Esophagus muscularis mucosa (tissue), 4 donors: Measurements from ENCODE around the gene CTDSPL. TPM values are rescaled to one million over a fixed set of nuclear protein-coding genes. Genes with fewer than 3 reads are reported as not detected.

Experiments
- DNase-seq: peaks from one replicate; pipeline ENCODE4 v3.0.0-alpha.2; 2017; ENCODE audit errors: extremely low spot score
- H3K27ac ChIP-seq, 4 donors: fragments of 200-600 bp; sonication (generic); replicated peaks in 1 of 4; 1 replicate in 3 of 4; 2 replicates in 1 of 4; pipeline ENCODE4 v1.5.1; 2016 to 2019; ENCODE audit warnings: mild to moderate bottlenecking in 1 of 4
- H3K27me3 ChIP-seq, 4 donors: fragments of 200-600 bp; sonication (generic); one replicate each; pipeline versions ENCODE4 v1.5.1 to v1.6.0; 2016 to 2019
- H3K36me3 ChIP-seq, 4 donors: fragments of 200-600 bp; sonication (generic); one replicate each; pipeline ENCODE4 v1.5.1; 2016 to 2019
- H3K4me1 ChIP-seq, 4 donors: fragments of 200-600 bp; sonication (generic); one replicate each; pipeline ENCODE4 v1.5.1; 2016 to 2019
- H3K4me3 ChIP-seq, 4 donors: fragments of 200-600 bp; sonication (generic); 1 replicate in 2 of 4; 2 replicates in 2 of 4; pipeline ENCODE4 v1.5.1; 2016 to 2019; ENCODE audit warnings: mild to moderate bottlenecking in 4 of 4, moderate library complexity in 1 of 4
- H3K9me3 ChIP-seq, 4 donors: fragments of 200-600 bp; sonication (generic); 1 replicate in 3 of 4; 2 replicates in 1 of 4; pipeline ENCODE4 v1.5.1; 2016 to 2019
- EP300 ChIP-seq: sonication (generic); formaldehyde crosslinking; IDR thresholded peaks from one replicate; pipeline ENCODE4 v1.6.1; 2017; ENCODE audit warnings: antibody characterized with exemption
- POLR2A ChIP-seq: fragments of 450-650 bp; IDR thresholded peaks from one replicate; pipeline ENCODE4 v1.6.1; 2017; ENCODE audit warnings: antibody characterized with exemption, moderate library complexity, mild to moderate bottlenecking, low read depth
- POLR2AphosphoS5 ChIP-seq, 2 donors: sonication (generic); formaldehyde crosslinking; IDR thresholded peaks; one replicate each; pipeline ENCODE4 v1.6.1; 2017; ENCODE audit warnings: antibody characterized with exemption in 2 of 2
- WGBS: methylation state at CpG from one replicate; pipeline ENCODE4 v1.1.5; 2018; 5-methylcytosine and 5-hydroxymethylcytosine counted together
- intact Hi-C: fragments of 100-400 bp; cut with DNase I; formaldehyde crosslinking; loops from one replicate; pipeline ENCODE4 v1.15.1; 2023
- total RNA-seq, 4 donors: library from RNA; depleted of rRNA; stranded (reverse); fragments of >200 nt; gene quantifications; one replicate each; pipeline versions ENCODE4 v1.1.0 to v1.2.1, GENCODE V29; 2016
- TF ChIP-seq, protein P1 (sequence below), 3 experiments: fragments of 200-600 bp in 2 of 3; fragments of 450-650 bp in 1 of 3; sonication (generic) in 2 of 3; IDR thresholded peaks; one replicate each; pipeline ENCODE4 v1.5.1; 2017 to 2019; ENCODE audit warnings: antibody characterized with exemption in 3 of 3, mild to moderate bottlenecking in 2 of 3, moderate library complexity in 1 of 3

CTDSPL gene
- total RNA-seq, 4 donors from 2014 or later, result 39.9 to 60.6 (median 54.6) TPM

DNA sequence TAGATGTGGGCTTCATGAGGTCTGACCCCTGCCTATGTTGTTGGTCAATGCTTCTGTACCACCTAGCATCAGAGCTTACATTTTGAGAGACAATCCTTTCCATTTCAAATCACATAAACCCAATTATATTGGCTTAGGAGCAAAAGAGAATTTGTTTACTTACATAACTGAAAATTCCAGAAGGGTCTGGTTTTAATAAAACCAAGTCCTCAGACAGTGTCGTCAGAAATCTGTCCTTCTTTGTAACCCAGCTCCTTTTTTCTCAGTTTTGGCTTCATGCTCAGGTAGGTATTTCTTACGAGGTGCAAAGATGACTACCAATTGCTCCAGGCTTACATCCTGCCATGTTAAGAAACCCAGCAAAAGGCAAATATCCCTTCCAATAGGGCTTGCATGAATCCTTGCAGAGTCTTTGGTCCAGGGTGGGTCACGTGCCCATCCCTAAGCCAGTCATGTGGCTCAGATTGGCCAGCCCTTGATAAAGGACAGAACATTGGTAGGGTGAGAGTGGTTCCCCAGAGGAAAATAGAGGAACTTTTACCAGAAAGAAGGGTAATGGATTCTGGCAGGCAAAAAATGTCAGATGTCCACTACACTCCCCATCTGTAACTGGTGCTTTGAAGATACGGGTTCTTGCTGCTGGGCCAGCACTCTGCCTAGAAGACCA, 78.7 kb downstream of the CTDSPL start:
- no peaks in the 10 kb centered on the region for H3K36me3 ChIP-seq
- H3K4me1 ChIP-seq, result peaks cover 69 to 91% (median 73%) of the 10 kb centered on the region in 4 donors
- DNase-seq, result peak; percentile 55
- no peak overlapping the region for H3K27ac ChIP-seq
- H3K4me3 ChIP-seq, result no peak overlapping the region
- H3K9me3 ChIP-seq, result no peaks in the 10 kb centered on the region
- intact Hi-C loops, result no loop called here
- 86% methylated on average over 4 of the region's 4 CpGs for WGBS
- H3K27me3 ChIP-seq, result no peaks in the 10 kb centered on the region
- TF ChIP-seq, protein P1, sequence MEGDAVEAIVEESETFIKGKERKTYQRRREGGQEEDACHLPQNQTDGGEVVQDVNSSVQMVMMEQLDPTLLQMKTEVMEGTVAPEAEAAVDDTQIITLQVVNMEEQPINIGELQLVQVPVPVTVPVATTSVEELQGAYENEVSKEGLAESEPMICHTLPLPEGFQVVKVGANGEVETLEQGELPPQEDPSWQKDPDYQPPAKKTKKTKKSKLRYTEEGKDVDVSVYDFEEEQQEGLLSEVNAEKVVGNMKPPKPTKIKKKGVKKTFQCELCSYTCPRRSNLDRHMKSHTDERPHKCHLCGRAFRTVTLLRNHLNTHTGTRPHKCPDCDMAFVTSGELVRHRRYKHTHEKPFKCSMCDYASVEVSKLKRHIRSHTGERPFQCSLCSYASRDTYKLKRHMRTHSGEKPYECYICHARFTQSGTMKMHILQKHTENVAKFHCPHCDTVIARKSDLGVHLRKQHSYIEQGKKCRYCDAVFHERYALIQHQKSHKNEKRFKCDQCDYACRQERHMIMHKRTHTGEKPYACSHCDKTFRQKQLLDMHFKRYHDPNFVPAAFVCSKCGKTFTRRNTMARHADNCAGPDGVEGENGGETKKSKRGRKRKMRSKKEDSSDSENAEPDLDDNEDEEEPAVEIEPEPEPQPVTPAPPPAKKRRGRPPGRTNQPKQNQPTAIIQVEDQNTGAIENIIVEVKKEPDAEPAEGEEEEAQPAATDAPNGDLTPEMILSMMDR (IDR thresholded peaks at IDR 0.05), result no peak
- TF ChIP-seq POLR2AphosphoS5 (IDR thresholded peaks at IDR 0.05) (no peak), POLR2A (no peak), EP300 (no peak)

DNA sequence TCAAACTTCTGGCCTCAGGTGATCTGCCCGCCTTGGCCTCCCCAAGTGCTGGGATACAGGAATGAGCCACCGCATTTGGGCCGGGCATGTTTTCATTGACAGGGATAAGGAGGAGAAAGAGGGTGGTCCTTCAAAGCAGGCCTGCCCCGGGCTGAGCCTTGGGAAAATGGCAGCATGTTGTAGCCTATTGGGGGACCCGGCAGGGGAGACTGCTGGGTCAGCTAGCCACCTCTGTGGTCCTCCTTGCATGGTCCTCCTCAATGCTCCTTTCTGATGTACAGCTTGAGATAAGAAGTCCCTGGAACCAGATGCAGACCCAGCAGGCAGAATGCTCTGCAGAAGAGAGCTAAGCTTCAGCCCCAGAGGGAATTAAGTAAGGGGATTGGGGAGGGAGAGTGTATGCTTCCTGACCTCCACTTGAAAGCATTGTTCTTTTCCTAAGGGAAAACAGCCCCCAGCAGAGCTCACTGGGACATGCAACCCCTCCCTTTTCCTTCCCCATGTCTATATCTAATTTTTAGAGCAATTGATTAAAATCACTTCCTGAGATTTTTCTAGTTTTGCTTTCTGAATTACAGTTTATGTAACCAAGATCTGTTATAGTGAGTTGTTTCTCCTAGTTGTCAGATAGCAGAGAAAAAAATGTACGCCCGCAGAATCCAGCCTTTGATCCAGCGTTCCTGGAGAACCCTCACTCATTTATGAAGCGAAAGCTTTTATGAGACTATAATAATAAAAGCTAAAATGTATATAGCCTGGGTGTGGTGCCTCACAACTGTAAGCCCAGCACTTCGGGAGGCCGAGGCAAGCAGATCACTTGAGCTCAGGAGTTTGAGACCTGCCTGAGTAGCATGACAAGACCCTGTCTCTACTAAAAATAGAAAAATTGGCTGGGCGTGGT, 80.2 kb downstream of the CTDSPL start:
- no peaks in the 10 kb centered on the region for H3K9me3 ChIP-seq
- TF ChIP-seq POLR2AphosphoS5 (IDR thresholded peaks at IDR 0.05) (no peak), EP300 (no peak), POLR2A (no peak)
- TF ChIP-seq, protein P1 (IDR thresholded peaks at IDR 0.05), result no peak
- peak overlapping the region in 2 of 4 donors; percentile 35 to 44 for H3K27ac ChIP-seq
- H3K36me3 ChIP-seq, result no peaks in the 10 kb centered on the region
- no peak overlapping the region for H3K4me3 ChIP-seq
- 63% methylated on average over 12 of the region's 12 CpGs for WGBS
- peaks cover 70 to 93% (median 75%) of the 10 kb centered on the region in 4 donors for H3K4me1 ChIP-seq
- intact Hi-C loops, result no loop called here
- H3K27me3 ChIP-seq, result no peaks in the 10 kb centered on the region
- DNase-seq, result peak; percentile 85

DNA sequence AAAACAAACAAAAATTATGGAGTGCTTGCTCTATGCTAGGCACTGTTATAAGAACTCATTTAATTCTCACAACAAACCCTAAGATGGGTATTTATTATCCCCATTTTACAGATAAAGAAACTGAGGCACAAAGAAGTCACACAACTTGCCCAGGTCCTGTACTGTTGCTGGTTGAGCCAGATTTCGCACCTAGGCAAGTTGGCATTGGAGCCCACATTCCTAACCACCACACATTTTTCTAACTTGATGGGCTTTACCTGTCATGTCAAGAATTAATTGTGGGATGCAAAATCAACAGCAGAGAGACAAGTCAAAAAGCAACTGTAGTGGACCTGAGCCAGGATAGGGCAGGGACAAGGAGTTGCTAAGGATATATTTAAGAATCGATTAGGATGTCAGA, 81.0 kb downstream of the CTDSPL start:
- 94% methylated on average over 2 of the region's 2 CpGs for WGBS
- intact Hi-C loops, result no loop called here
- peak; percentile 70 for DNase-seq

DNA sequence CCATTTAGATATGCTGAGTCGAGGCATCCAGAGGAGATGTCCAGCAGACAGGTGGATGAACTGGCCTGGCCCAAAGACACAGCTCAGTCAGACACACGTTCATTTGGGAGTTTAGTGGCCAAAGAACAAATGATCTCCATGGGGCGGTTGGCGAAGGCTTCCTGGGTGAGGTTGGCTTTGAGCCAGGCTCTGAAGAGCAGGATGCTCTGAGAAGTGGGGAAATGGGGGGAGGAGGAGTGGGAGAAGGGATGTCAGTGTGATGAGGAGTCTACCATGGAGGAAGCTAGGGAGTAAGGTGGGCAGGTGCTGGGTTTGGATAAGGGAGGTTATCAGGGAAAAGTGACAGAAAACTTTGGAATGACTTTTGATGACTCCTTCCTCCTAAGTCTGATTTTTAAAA, 81.4 kb downstream of the CTDSPL start:
- DNase-seq, result peak; percentile 26
- TF ChIP-seq EP300, result no peak
- TF ChIP-seq, protein P1 (IDR thresholded peaks at IDR 0.05), result no peak
- no peak for TF ChIP-seq POLR2A
- no peak for TF ChIP-seq POLR2AphosphoS5 (IDR thresholded peaks at IDR 0.05)
- no peak overlapping the region for H3K27ac ChIP-seq
- H3K36me3 ChIP-seq, result peaks cover 0 to 3% (median 0%) of the 10 kb centered on the region in 4 donors
- intact Hi-C loops, result no loop called here
- no peak overlapping the region for H3K4me3 ChIP-seq
- peaks cover 64 to 86% (median 74%) of the 10 kb centered on the region in 4 donors for H3K4me1 ChIP-seq
- H3K27me3 ChIP-seq, result no peaks in the 10 kb centered on the region
- H3K9me3 ChIP-seq, result no peaks in the 10 kb centered on the region
- WGBS, result 92% methylated on average over 4 of the region's 4 CpGs

More for the DNA sequence above, 81.0 kb downstream of the CTDSPL start:
- peak overlapping the region in 2 of 4 donors; percentile 35 to 44 for H3K27ac ChIP-seq
- H3K4me3 ChIP-seq, result no peak overlapping the region
- H3K27me3 ChIP-seq, result no peaks in the 10 kb centered on the region
- no peaks in the 10 kb centered on the region for H3K9me3 ChIP-seq
- TF ChIP-seq EP300, result no peak
- no peak for TF ChIP-seq POLR2AphosphoS5 (IDR thresholded peaks at IDR 0.05)
- no peak for TF ChIP-seq POLR2A
- TF ChIP-seq, protein P1 (IDR thresholded peaks at IDR 0.05), result no peak
- no peaks in the 10 kb centered on the region for H3K36me3 ChIP-seq
- H3K4me1 ChIP-seq, result peaks cover 65 to 90% (median 74%) of the 10 kb centered on the region in 4 donors
